ENCODE measurements around the gene PTPDC1. TPM values are rescaled to one million over a fixed set of nuclear protein-coding genes. Genes with fewer than 3 reads are reported as not detected.

Gene PTPDC1
- total and polyA plus RNA-seq, 2 of the 8 experiments (the other 6 are each of a cell fraction or from before 2014, with no cell fraction given): 4.1 to 7.3 TPM

- Histone ChIP-seq H4K91ac (replicated peaks; ENCODE audit: insufficient read length, low read length) (no peak overlapping the region), H3K79me1 (ENCODE audit: low read depth, low read length) (no peaks in the 10 kb centered on the region), H4K8ac (ENCODE audit: extremely low read depth, insufficient read depth, low read length) (no peak overlapping the region), H4K20me1 (replicated peaks in 1 of 2; ENCODE audit: control insufficient read depth in 1 of 2, insufficient read depth in 2 of 2, low read length in 2 of 2) (no peaks in the 10 kb centered on the region), H2AK5ac (ENCODE audit: low read depth, low read length) (no peak overlapping the region), H2AFZ (ENCODE audit: low read length) (no peak overlapping the region), H3K4me3 (ENCODE audit: extremely low read depth in 1 of 4, insufficient read depth in 2 of 4, low read depth in 3 of 4, low read length in 4 of 4) (no peak overlapping the region), H3K23ac (ENCODE audit: insufficient read length) (no peak overlapping the region), H3K27me3 (replicated peaks in 1 of 4; ENCODE audit: control insufficient read depth in 3 of 4, extremely low read depth in 1 of 4, insufficient read depth in 3 of 4, low read length in 3 of 4) (no peaks in the 10 kb centered on the region), H2BK12ac (ENCODE audit: low read depth, low read length) (no peak overlapping the region), H4K5ac (ENCODE audit: insufficient read length, low read depth, low read length) (no peak overlapping the region), H3K9me3 (ENCODE audit: insufficient read depth in 2 of 2, low read depth in 1 of 2, low read length in 1 of 2) (no peaks in the 10 kb centered on the region), H3K18ac (ENCODE audit: extremely low read depth, low read length) (no peak overlapping the region), H3K36me3 (ENCODE audit: control insufficient read depth in 2 of 4, insufficient read depth in 4 of 4, low read length in 3 of 4) (no peaks in the 10 kb centered on the region), H2BK120ac (replicated peaks; ENCODE audit: low read depth, low read length) (no peak overlapping the region), H3K27ac (ENCODE audit: low read depth, low read length) (no peak overlapping the region), H3K9ac (replicated peaks in 1 of 4; ENCODE audit: extremely low read depth in 1 of 4, low read depth in 3 of 4, low read length in 3 of 4) (no peak overlapping the region), H3K56ac (replicated peaks; ENCODE audit: insufficient read length, low read depth, low read length) (no peak overlapping the region), H2BK15ac (ENCODE audit: low read length) (no peak overlapping the region), H2BK5ac (ENCODE audit: low read depth, low read length) (no peak overlapping the region), H3K79me2 (ENCODE audit: control insufficient read depth in 1 of 2, insufficient read depth in 2 of 2, low read length in 2 of 2) (no peaks in the 10 kb centered on the region), H3K4me1 (replicated peaks in 1 of 4; ENCODE audit: control insufficient read depth in 3 of 4, insufficient read depth in 4 of 4, low read length in 3 of 4) (peaks cover 0 to 4% (median 2%) of the 10 kb centered on the region in 4 experiments; a peak in 2 of 7 replicates), H3K4ac (replicated peaks; ENCODE audit: insufficient read length, low read depth, low read length) (no peak overlapping the region), H3K23me2 (ENCODE audit: low read depth, low read length) (no peaks in the 10 kb centered on the region), H3K4me2 (ENCODE audit: insufficient read depth in 1 of 2, low read depth in 2 of 2, low read length in 2 of 2) (no peak overlapping the region), H2BK20ac (ENCODE audit: low read length) (no peak overlapping the region), H3K14ac (ENCODE audit: insufficient read length) (no peak overlapping the region)
- ChIA-PET CTCF (ENCODE audit: partially characterized antibody) (interaction anchor here (0.6 to 1.1 kb wide), 2 partner anchors 170 to 843 kb away, joined by 3 to 5 read pairs; no protein-coding TSS in a partner anchor), POLR2A (ENCODE audit: partially characterized antibody) (no interaction called here)
- no peak for DNase-seq (ENCODE audit: low read depth in 1 of 2, low spot score in 2 of 2)
- no peak for FAIRE-seq
- TF ChIP-seq KDM4A (IDR thresholded peaks at IDR 0.05; ENCODE audit: low read depth, low read length, severe bottlenecking): no peak
- TF ChIP-seq GABPA (IDR thresholded peaks at IDR 0.05; ENCODE audit: borderline replicate concordance, insufficient read depth, low read length): no peak
- TF ChIP-seq E2F6 (IDR thresholded peaks at IDR 0.05): no peak
- no peak for TF ChIP-seq USF2 (IDR thresholded peaks at IDR 0.05; ENCODE audit: low read length)
- TF ChIP-seq POLR2AphosphoS5 (IDR thresholded peaks at IDR 0.05; ENCODE audit: low read depth, low read length): no peak
- TF ChIP-seq PHF8 (conservative IDR thresholded peaks at IDR 0.05; ENCODE audit: low read depth, low read length): no peak
- no peak for TF ChIP-seq RFX5 (IDR thresholded peaks at IDR 0.05; ENCODE audit: borderline replicate concordance, low read depth, low read length)
- no peak for TF ChIP-seq SUZ12 (IDR thresholded peaks at IDR 0.05; ENCODE audit: low read length)
- no peak for TF ChIP-seq KDM5A (IDR thresholded peaks at IDR 0.05; ENCODE audit: low read length)
- TF ChIP-seq CEBPB (IDR thresholded peaks at IDR 0.05; ENCODE audit: low read depth, low read length): no peak
Measured at GRCh38 chr9:94039786-94040185, 44.5 kb upstream of the PTPDC1 start.
